Hypothalamus (tissue), 51 donors: ENCODE data around the gene HELZ.
A peak's percentile ranks its signal among the peaks of the same experiment; 100 is the strongest.

Experiments used
- DNase-seq, 51 donors: peaks; one replicate each; lab custom pipeline; 2025; lab: John Stamatoyannopoulos, UW

The HELZ gene

DNA sequence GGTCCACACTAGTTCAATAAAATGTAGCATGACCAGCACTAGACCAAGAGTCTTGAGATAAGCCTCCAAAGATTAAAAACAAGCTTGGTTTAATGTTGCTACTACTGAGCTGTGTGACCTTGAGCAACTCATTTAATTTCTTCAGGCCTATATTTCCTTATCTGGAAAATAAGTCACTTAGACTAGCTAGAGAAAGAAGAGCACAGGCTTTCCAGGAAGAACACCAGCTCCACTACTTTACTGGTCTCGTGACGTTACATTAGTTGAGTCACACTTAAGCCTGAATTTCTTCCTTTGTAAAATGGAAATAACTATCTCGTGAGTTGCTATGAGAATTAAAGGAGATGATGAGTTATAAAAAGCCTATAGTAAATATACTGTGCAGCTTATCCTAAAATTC lies 5.4 kb downstream of the HELZ start:
- DNase-seq, result no peak

DNA sequence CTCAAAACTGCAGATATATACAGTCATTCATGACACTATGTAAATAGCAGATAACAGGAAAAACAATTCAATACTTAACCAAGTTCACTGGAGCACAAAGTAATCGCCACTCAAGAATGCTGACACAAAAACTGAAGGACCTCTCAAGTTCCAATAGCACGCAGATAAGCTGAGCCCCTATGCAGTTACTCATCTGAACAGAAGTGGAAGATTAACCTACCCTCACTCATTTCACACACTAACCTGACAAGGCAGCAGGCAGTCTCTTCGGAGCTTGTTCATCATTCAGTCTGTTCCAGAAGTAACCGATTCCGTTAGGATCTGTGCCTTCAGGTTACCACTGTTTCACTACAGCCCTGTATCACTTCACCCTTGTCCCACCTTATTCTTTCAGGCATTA lies 6.0 kb downstream of the HELZ start:
- no peak for DNase-seq

DNA sequence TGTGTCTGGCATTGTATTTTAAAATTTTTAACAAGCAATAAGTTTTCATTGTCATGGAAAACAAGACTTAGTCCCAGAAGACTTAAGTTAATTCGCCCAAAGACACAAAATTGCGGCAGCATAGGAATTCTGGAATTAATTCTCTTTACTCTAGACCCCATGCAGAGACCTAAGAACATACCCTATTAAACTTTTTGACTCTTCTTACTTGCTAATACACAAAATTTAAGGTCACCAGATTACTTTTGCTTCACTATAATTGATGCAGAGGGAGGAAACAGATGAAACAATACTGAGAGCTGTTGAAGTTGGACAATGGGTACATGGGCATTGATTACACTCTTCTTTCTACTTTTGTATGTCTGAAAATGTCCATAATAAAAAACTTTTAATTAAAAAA lies 12.6 kb downstream of the HELZ start:
- no peak for DNase-seq

DNA sequence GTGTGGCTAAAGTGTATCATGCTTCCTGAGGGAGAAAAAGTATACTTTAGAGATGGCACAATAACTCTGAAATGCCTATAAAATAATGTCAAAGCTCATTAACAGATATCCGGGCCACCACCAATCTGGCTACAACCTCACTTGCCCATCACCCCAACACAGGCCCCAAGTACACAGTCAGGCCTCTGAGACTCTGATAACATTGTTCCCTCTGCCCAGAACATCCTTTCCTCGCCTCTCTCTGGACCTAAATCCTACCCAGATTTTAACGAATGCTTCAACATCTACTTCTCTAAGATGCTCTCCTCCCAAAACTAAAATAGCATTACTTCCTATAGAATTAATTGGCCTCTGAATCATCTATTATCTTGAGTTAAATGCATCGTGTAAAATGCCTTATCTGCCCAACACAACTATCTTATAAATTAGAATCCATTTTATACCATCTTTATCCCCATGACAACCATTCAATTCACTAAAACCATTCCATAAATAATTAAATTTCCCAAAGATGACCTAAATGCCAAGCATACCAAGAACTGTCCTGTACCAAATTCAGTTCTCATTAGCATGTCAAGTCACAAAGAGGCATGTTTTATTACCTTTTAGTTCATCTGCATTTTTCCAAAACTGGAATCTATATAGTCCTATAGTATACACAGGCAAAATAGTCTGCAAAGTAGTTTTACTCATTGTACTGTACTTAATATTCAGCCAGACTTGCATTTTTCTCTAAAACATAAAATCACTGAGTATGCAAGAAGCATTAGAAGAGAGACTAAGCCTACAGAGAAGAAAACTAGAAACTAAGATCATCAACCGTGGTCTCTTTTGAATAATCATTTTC lies 15.7 kb downstream of the HELZ start:
- DNase-seq, result no peak

DNA sequence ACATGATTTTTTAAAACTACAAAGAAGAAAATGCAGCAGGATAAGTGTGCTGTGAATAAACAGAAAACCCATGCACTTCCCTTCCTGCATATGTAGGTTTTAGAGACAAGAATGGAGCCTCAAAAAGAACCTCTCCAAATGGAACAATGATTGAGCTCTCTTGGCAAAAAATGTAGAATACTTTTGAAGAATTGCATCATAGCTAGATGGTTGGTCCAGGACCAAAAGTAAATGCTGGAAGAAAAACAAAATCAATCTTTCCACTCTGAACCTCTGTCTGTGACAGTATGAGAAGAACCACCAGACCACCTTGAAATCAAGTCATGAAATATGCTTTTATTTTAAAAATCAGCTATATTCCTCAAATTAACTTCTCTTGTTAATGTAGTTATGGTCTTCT lies 17.5 kb downstream of the HELZ start:
- no peak for DNase-seq

DNA sequence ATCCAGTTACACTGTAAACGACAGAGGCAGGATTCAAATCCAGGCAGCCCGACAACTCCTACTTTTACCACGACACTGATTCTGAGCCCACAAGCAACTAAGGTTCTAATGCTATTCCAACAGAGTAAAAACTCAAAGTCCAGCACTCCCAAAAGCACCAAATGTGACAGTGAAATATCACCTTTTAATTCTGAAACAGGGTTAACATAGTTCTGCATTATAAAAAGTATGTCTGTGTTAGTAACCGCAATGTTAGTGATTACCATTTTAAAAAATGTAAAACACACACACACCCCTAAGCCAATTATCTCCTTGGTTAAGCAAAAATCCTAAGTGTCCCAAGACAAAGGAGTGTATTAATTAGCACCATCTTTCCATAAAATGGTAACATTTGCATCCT lies 19.7 kb downstream of the HELZ start:
- DNase-seq, result no peak

DNA sequence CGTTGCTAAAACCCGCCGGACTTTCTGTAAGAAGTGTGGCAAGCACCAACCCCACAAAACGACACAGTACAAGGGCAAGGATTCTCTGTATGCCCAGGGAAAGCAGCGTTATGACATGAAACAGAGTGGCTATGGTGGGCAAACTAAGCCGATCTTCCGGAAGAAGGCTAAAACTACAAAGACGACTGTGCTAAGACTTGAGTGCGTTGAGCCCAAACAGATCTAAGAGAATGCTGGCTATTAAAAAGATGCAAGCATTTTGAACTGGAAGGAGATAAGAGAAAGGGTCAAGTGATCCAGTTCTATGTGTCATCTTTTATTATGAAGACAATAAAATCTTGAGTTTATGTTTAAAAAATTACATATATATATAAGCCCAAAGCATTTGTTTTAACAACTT lies 20.3 kb downstream of the HELZ start:
- no peak for DNase-seq

DNA sequence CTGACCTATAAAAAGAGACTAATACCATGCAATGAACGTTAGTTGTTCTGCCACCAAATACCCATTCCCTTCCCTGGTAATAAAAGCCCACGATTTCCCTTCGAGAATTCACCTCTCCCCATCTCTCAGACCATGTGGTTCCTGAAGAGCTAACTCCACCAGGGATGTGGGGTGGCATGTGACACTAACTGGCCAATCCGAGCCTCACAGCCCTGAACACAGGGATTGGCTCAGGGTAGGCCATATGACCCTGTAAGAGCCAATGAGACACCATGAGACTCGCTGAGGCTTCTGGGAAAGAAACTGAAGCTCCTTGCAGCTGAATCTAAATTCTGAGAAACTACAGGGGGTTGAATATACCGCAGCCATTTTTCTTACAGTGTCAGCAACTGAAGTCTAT lies 21.1 kb downstream of the HELZ start:
- no peak for DNase-seq

DNA sequence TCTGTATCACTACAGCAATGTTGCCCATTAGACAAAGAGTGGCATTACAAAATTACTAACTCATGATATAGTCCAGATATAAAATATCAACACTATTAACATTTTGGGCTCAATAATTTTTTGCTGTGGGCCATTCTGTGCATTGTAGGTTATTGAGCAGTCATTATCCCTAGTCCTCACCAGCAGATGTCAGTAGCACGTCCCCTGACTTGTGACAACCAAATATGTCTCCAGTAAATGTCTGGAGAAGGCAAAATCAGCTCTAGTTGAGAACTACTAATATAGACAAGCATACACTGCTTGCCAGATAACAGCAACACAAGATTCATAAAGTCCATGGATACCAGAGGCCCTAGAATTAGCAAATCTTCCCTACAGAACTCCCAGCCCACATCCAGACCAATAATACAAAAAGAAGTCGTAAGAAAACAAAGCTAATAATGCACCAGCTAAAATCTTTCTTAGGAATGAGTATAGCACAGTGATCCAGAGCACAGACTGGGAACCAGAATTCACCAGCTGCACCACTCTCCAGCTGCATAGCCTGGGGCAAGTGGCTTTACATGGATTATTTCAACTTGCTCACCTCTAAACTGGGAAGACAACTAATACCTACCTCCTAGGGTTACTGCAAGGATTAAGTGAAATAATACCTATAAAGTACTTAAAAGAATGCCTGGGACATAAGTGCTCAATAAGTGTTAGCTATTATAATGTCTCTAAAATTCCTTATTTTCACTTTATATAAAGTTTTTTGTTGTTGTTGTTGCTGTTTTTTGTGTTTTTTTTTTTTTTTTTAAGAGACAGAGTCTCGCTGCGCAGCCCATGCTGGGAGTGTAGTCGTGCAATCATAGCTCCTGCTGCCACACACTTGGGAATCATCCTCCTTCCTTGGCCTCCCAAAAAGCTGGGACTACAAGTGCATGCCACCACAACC lies 23.7 kb downstream of the HELZ start:
- peak in 10 of 51 donors; percentile 2 to 33 (median 16) for DNase-seq

DNA sequence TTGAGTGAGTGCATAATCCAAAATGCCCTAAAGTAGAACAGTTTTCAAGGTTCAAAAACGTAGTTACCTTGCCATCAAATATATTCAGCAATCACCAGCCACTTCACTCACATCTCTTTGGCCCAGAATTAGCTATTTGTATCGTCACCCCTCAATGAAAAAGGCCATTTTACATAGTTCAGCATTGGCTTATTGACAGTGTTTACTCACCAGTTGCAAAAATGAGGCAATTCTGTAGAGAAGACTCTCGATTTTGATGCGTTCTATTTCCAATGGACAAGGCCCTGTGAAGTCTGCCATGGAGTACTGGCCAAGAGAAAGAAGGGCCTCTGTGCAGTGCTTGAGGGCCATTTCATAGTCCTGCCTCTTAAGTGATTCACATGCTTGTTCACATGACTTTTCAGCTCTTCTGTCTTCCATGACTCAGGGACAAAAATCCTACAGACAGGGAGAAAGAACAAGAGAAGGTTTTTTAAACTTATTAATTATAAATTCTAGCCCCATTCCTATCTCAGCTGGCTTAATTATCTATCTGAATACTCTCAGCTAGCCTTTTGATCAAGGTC lies 26.5 kb downstream of the HELZ start:
- DNase-seq, result peak in 2 of 51 donors; percentile 23 to 37

DNA sequence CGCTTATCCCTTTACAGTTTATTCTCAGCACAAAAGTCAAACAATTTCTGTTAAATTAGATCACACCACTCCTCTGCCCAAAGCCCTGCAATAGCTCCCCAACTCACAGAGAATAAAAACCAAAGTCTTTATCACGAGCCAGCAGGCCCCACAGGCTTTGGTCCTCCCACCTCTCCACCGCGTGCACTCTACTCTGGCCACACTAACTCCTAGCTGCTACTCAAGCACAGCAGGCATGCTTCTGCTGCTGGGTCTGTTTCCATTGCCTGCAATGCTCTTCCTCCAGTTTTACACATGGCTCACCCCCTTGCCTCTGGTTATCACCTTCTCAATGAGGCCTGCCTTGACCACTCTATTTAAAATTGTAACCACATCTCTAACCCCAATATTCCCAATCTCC lies 27.6 kb downstream of the HELZ start:
- DNase-seq, result no peak

DNA sequence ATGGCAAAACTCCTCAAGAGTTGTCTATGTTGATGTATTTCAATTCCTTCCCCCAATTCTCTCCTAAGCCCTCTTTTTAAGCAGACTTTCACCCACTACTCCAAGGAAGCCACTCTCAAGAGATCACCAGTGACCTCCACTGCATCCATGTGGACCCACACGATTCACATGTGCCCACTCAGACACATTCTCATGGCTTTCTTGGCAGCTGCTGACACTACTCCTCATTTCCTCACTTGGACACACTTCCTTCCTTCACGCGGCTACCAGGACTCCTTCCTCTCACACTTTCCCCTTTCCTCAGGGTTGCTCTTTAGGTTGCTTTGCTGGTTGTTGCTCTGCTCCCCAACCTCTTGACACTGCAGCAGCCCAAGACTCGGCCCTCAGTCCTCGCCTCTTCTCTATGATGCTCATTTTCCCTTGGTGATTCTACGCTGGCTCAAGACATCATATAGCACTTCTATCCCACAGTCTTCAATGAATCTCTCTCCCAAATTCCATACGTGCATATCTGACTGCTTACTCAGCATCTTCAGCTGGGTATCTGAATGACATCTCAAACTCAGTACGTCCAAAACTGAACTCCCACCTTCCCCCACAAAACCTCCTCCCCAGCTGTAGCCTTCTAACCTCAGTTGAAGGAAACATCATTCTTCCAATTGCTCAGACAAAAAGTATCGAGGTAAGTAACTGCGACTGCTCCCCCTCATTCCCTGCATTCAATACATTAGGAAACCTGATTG lies 28.2 kb downstream of the HELZ start:
- DNase-seq, result no peak

DNA sequence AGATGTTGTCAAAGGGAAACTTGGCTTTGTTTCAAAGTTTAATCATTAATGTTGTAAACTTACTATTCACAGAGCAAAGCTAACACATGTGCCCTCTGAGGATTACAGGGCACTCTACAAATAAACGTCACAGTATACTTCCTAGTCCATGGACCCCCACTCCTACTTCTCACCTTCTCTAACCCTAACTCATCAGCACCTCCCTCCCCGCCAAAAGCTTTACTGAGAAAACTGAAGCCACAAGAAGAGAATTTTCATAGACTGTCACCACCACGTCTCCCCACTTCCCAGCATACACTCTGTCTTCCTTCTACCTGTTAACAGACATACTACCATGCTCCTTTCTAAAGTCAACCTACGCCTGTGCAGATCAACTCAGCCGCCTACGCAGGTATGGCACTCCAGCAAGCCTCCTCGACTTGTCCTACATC lies 29.0 kb downstream of the HELZ start:
- DNase-seq, result peak in 1 of 51 donors; percentile 9

DNA sequence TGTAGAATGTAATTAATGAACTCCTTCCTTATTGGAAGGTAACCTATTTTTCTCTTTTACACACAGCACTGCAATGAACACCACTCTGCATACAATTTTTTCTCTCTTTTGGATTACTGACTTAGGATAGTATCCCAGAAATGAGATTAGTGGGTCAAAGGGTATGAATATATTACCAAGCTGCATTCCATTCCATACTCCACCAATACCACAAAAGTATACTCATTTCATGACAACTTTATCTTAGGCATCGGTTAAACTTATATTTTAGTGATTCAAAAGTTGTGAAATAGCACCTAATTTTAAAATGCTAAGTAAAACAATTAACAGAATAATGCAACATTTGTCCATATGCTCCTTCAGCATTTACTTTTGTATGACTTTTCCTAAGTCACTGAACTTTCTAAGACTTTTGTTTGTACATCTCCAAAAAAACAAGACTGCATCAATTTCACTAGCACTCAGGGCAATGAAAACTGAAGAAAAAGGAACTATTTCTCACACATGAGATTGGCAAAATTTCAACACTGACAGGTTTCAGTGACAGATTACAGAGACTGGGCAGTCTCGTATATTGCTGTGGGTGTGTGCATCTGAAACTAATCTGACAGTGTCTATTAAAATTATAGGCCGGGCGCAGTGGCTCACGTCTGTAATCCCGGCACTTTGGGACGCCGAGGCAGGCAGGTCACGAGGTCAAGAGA lies 32.1 kb downstream of the HELZ start:
- DNase-seq, result no peak

DNA sequence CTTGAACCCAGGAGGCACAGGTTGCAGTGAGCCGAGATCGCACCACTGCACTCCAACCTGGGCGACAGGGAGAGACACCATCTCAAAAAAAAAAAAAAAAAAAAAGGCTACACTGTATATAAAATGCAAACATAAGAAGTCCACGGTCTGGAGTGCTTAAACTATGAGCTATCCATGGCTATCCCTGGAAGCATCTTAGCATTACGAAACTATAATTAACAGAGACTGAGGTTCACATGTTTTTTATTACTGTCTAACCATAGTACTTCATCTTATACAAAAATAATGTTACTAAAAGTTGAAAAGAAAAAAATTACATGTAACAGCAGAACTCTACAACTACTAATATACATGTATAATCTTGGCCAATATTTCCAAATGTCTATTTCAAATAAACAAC lies 32.8 kb downstream of the HELZ start:
- no peak for DNase-seq

DNA sequence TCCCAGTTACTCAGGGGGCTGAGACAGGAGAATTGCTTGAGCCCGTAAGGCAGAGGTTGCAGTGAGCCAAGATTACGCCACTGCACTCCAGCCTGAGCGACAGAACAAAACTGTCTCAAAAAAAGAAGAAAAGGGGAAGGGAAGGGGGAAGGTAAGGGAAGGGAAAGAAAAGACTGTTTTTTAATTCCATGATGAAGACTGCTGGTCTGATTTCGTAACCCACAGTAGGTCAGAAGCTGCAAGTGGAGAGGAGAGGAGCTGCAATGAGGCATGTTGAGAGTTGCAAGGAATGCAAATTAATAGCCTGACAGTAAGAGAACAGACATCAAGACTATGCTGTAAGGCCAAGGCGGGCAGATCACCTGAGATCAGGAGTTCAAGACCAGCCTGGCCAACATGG lies 33.3 kb downstream of the HELZ start:
- DNase-seq, result no peak

DNA sequence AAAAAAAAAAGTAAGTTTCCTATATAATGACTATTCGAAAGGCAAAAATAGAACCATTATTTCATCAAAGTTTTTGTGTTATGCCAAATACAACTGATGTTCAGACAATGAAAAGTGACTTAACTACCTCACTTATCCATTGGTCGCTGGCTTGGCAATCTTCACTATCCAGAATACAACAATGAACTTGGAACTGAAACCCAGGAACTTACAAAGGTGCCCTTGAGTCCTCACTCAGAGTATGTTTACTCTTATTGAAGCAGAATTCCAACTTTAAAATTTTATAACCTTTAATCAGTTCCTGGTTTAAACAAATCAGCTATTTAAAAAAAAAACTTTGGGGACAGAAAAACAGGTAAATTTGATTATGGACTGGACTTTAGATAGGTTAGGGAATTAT lies 34.1 kb downstream of the HELZ start:
- DNase-seq, result no peak

DNA sequence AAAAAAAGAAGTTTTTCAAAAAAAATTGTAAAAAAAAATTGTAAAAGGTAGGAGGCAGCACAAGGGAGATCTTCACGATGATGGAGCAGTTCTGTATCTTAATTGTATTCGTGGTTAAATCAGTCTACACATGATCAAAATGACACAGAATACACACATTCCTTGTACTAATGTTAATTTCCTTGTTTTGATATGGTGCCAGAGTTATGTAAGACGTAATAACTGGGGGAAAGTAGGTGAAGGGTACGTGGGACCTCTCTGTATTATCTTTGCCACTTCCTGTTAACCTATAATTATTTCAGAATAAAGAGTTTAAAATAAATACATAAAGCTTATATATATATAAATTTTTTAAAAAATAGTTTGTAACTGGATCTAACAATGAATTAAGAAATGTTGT lies 36.8 kb downstream of the HELZ start:
- DNase-seq, result no peak

DNA sequence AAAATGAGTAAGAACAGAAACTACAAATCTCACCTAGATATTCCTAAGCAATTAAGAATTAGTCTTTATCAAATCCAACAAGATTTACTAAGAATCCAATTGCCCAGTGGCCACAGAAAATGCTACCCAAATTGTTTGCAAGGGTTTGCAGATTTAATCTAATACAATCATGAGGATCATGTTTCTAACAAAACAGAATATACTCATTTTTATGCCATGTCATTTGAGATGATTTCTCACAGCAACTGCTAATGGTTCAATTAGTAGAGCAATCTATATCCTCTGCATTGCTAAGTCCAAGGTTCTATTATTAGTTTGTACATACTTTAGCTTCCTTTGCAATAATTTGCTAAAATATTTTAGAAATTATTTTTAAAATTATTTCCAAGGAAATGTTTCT lies 41.2 kb downstream of the HELZ start:
- DNase-seq, result no peak

DNA sequence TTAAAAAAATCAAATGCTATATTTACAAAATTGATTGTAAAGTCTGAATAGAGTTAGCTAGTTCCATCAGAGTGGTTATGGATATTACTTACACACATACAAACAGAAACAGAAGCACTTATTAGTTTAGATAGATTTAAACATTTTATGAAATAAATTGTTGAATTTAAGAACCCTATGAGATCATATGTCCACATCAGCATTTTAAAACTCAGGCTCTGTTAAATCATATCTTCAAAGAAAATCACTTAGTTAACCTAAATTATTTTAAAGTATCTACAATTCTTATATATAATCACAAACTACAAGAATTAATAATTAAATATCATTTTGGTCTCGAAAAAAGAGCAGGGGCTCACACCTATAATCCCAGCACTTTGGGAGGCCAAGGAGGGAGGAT lies 42.5 kb downstream of the HELZ start:
- DNase-seq, result no peak
